Fibroblast of the conjunctiva (primary cell): Measurements from ENCODE around the gene PSORS1C1.

Experiments used
- DNase-seq: peaks from one replicate; pipeline ENCODE4 v3.0.0-alpha.2; 2010; ENCODE audit warnings: low read depth

Gene PSORS1C1

GRCh38 chr6:31126396-31127175 is 12.0 kb downstream of the PSORS1C1 start:
- DNase-seq: no peak

GRCh38 chr6:31128093-31128676 is 13.6 kb downstream of the PSORS1C1 start:
- DNase-seq: no peak

- no peak for DNase-seq
These were observed 14.5 kb downstream of the PSORS1C1 start for GRCh38 chr6:31129130-31129529.

- DNase-seq: no peak
These were observed 16.2 kb downstream of the PSORS1C1 start for GRCh38 chr6:31130751-31131150.

- no peak for DNase-seq
These were observed 17.0 kb downstream of the PSORS1C1 start for GRCh38 chr6:31131595-31131994.

GRCh38 chr6:31132806-31133205 is 18.2 kb downstream of the PSORS1C1 start:
- DNase-seq: no peak

GRCh38 chr6:31135710-31136109 is 21.1 kb downstream of the PSORS1C1 start:
- DNase-seq: no peak

GRCh38 chr6:31138982-31139381 is 24.4 kb downstream of the PSORS1C1 start, which contains the start of gene PSORS1C2:
Gene PSORS1C2, minus strand, starts transcription at chr6:31139066. Its CDS starts 40 bp downstream, at chr6:31139026.
- no peak for DNase-seq

- no peak for DNase-seq
These were observed 25.0 kb downstream of the PSORS1C1 start for GRCh38 chr6:31139599-31139998.

GRCh38 chr6:31140643-31141042 is 26.0 kb downstream of the PSORS1C1 start:
- no peak for DNase-seq

- DNase-seq: no peak
These were observed 27.8 kb downstream of the PSORS1C1 start for GRCh38 chr6:31142361-31142761.

GRCh38 chr6:31143148-31143547 is 28.5 kb downstream of the PSORS1C1 start:
- DNase-seq: peak; percentile 21

GRCh38 chr6:31144296-31144969 is 29.8 kb downstream of the PSORS1C1 start:
- DNase-seq: no peak

GRCh38 chr6:31144970-31145340 is 30.4 kb downstream of the PSORS1C1 start:
- no peak for DNase-seq

- DNase-seq: no peak
These were observed 30.8 kb downstream of the PSORS1C1 start for GRCh38 chr6:31145386-31145785.

- no peak for DNase-seq
These were observed 35.3 kb downstream of the PSORS1C1 start for GRCh38 chr6:31149827-31150447.

- no peak for DNase-seq
These were observed 38.2 kb downstream of the PSORS1C1 start for GRCh38 chr6:31152781-31153180.

- no peak for DNase-seq
These were observed 39.8 kb downstream of the PSORS1C1 start for GRCh38 chr6:31154436-31154835.

- no peak for DNase-seq
These were observed 42.0 kb downstream of the PSORS1C1 start for GRCh38 chr6:31156641-31157040.

- DNase-seq: no peak
These were observed 43.0 kb downstream of the PSORS1C1 start, which contains the start of gene CCHCR1 for GRCh38 chr6:31157513-31158139. Gene CCHCR1, minus strand, starts transcription at chr6:31157802. Its CDS starts 202 bp downstream, at chr6:31157600.

GRCh38 chr6:31158140-31158862 is 43.7 kb downstream of the PSORS1C1 start, which contains the start of gene TCF19:
Gene TCF19, plus strand, starts transcription at chr6:31158589. Its CDS starts 881 bp downstream, at chr6:31159470.
- DNase-seq: peak; percentile 99
